Activated CD8-positive, alpha-beta memory T cell treated with anti-CD3 and anti-CD28 coated beads for 4 hours (primary cell): ENCODE data around the gene ARHGEF4.
"Not testable (repeated sequence)": the region's sequence is repeated elsewhere in the genome, so short reads cannot be mapped to it uniquely, and the experiment has no call there.

Experiments used
- DNase-seq, 2 donors: peaks; one replicate each; pipeline ENCODE4 v3.0.0-alpha.2; 2020; ENCODE audit warnings: low read depth in 2 of 2

ARHGEF4 gene

DNA sequence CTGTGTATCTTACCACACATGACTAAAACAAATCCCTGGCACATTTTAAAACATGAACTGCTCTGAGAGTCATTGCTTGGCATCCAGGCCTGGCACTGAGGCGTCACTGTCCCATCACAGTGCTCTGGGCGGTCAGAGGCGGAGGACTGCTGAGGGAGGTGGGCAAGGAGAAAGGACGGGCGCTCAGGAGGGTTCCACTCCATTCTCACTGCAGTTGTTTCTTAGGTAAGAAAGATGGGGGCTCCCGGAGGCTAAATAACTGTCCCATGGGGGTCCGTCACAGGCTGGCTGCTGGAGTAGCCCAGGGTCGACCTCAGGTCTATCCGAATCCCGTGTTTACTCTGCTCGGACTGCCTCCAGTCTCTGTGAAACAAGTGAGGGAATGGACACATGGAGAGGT is 139.0 kb downstream of the ARHGEF4 start:
- no peak for DNase-seq

DNA sequence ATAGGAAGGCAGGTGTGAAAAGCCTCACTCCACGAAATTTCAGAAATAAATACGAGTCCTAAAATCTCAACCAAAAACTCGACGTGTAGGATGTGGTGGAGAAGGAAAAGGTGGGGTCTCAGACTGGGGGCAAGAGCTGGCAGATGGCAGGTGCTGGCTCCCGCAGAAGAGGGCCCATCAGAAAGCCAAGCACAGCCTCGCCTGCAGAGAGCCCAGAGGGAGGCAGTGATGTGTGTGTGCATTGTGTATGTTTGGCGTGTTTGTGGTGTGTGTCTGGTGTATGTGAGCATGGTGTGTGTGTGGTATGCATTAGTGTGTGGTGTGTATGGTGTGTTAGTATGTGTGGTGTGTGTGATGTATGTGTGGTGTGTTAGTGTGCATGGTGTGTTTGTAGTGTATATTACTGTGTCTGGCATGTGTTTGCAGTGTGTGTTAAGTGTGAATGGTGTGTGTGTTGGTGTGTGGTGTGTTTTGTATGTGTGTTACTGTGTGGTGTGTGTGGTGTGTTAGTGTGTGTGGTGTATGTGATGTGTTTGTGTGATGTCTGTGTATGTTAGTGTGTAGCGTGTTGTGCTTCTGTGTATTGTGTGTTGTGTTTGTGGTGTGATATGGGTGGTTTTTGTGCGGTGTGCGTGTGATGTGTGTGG is 140.0 kb downstream of the ARHGEF4 start:
- no peak for DNase-seq

DNA sequence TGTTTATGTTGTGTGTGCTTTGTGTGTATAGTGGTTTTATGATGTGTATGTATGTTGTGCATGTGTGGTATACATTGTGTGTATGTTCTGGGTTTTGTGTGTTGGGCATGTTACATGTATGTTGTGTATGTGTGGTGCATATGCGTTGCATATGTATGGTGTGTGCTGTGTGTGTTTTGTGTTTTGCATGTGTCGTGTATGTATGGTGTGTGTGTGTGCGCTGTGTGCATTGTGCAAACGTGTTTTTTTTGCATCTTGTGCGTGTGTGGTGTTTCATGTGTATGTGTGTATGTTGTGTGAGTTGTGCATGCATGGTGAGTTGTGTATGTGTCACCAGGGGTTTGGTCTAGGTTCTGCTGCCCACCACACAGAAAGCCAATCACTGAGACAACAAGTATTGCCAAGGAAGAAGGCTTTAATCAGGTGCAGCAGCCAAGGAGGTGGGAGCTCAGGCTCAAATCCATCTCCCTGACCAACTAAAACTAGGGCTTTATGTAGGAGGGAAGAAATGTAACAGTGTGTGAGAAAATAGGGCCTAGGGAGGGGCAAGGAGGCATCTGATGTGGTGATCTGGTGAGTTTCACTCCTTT is 140.8 kb downstream of the ARHGEF4 start:
- no peak for DNase-seq

DNA sequence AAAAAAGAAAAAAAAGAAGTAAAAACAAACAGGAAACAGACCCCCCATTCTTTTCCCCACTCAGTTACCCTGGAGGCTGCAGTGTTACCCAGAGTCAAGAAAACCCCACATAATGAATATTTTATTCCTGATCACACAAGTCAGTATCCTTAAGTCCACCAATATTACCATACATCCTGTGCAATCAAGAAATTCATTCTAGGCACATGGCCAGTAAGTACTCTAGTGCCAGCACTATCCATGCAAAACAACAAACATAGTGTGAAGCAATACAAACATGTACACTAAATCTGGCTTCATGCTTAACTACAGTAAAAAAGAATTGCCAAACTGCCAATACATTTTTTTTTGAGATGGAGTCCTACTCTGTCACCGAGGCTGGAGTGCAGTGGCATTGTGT is 145.0 kb downstream of the ARHGEF4 start:
- no peak for DNase-seq

DNA sequence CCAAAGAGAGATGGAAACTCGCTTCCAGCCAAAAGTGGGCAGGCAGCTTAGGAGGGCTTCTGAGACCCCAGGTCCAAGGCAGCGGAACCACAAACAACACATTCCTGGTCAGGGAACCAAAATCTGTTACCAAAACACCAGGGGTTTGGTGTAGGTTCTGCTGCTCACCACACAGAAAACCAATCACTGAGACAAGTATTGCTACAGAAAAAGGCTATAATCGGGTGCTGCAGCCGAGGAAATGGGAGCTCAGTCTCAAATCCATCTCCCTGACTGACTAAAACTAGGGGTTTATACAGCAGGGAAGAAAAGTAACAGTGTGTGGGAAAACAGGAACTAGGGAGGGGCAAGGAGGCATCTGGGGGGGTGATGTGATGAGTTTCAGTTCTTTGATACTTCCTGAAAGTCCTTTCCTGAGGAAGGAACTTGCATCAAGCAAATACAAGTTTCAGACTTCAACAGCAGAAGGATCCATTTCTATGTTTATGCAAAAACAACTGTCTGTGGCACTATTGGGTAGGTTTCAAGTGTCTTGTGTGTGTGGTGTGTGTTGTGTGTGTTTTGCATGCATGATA is 148.6 kb downstream of the ARHGEF4 start:
- no peak for DNase-seq

DNA sequence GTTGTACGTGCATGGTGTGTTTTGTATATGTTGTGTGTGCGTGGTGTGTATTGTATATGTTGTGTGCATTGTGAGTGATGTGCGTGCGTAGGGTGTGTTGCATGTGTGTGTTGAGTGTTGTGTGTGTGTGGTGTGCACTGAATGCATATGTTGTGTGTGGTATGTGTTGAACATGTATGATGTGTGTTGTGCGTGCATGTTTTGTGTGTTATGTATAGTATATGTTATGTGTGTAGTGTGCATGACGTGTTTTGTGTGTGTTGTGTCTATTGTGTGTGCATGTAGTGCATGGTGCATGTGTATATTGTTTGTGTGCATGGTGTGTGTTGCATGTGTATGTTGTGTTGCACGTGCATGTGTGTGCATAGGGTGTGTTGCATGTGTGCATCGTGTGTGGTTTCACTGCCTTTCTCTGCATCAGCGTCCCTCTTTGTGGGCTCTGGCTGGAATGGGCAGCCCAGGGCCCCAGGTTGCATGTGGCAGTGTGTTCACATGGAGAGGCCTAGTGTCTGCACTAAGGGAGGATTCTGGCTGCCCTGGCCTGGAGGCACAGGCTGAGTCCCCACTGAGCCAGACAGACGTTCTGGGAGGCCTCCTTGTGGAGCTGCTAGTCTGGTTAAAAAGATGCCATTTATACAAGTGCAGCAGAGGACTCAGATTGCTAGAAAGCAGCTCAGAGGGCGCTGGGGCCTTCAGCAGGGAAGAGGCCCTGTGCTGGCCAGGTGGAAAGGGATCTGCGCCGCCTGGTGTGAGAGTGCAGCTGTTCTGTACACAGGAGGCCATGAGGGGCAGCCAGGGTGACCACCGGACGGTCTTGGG is 149.3 kb downstream of the ARHGEF4 start:
- DNase-seq, result no peak

DNA sequence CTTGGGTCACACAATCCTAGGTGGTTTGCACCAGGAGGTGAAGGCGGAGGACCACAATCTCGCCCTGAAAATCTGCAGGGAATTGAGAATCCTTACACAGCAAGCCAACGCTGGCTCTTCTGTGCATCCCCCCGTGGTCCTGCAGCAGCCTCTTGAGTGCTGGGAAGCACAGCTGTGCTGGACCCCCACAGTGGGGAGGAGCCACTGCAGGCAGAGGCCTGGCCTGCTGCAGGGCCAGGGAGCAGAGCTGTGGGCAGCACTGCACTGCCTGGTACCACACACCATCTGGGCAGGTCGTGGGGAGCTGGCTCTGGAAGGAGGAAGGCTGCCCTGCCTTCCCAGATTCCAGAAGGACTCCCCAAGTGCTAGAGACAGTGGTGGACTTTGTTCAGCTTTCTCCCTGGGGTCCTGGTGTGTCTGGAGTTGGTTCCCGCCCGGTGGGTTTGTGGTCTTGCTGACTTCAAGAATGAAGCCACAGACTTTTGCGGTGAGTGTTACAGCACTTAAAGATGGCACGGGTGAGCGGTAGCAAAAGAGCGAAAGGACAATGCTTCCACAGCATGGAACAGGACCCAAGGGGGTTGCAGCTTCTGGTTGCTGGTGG is 150.3 kb downstream of the ARHGEF4 start:
- DNase-seq, result no peak

DNA sequence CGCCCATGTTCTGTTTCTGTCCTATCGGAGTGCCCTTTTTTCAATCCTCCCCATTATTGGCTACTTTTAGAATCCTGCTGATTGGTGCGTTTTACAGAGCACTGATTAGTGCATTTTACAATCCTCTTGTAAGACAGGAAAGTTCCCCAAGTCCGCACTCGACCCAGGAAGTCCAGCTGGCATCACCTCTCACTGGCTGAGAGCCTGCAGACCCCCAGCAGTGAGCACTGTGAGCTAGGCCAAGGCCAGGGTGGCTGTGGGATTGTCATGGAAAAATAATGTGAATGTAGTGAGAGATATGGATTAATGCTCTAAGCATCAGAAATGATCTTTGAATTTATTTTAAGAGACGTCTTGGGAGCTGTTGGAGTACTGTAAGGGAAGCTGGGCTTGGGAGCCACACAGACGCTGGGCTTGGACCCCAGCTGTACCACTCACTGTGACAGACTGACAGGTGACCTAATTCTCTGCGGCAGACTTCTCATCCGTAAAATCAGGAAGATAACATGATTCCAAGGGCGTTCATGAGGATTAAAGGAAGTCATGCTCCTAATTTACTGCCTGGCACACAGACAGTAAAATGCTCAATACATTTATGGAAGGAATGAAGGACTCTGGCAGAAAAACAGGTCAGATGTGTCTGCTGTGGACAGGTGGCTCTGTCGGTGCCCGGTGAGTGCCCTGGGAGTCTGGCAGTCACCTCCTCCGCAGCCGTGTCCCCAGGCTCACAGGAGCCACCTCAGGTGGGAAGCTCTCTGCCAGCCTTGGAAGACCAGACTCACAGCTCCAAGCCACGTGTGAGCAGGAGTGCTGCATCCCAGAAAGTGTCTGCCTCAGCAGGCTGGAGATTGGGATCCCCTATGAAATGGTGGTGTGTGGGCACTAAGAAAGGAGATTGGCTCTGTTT is 151.1 kb downstream of the ARHGEF4 start:
- no peak for DNase-seq

DNA sequence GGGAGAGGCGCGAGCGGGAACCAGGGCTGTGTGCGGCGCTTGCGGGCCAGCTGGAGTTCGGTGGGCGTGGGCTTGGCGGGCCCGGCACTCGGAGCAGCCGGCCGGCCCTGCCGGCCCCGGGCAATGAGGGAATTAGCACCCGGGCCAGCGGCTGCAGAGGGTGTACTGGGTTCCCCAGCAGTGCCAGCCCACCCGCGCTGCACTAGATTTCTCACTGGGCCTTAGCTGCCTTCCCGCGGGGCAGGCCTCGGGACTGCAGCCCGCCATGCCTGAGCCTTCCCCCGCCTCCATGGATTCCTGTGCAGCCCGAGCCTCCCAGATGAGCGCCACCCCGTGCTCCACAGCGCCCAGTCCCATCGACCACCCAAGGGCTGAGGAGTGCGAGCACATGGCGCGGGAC is 154.7 kb downstream of the ARHGEF4 start:
- DNase-seq, result not testable (repeated sequence)

DNA sequence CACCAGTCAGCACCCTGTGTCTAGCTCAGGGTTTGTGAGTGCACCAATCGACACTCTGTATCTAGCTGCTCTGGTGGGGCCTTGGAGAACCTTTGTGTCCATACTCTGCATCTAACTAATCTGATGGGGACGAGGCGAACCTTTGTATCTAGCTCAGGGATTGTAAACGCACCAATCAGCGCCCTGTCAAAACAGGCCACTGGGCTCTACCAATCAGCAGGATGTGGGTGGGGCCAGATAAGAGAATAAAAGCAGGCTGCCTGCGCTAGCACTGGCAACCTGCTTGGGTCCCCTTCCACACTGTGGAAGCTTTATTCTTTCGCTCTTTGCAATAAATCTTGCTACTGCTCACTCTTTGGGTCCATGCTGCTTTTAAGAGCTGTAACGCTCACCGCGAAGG is 155.3 kb downstream of the ARHGEF4 start:
- not testable (repeated sequence) for DNase-seq

DNA sequence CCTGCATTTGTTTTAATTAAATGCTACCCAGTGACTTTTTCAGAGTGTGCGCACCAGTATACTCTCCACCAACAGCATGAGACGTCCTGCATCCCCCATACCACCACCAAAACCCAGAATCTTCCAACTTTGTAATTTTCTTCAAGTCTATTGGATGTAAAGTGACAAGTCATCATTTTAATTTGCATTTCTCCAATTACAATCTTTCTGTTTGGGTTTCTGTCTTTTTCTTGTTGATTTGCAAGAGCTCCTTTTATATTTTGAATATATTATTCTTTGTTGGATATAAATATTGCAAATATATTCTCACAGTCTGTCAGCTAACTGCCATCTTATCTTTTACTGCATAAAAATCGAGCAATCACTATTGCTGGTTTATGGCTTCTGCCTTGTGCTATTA is 160.0 kb downstream of the ARHGEF4 start:
- no peak for DNase-seq

DNA sequence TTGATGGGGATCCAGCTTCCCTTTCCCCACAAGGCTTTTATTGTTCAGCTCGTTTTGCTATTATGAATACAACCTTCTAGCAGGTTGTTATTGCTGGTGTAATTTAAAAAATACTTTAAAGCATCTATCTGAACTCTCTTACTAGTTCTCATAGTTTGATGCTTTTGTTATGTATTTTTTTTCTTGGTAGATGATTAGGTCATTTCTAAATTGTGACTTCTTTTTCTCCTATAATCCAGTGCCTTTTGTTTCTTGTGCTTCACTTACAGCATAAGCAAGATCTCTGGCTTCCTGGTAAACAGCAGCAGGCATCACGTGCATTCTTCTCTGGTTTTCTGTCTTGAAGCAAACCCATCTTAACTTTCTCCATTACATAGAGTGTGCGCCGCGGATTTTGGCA is 160.5 kb downstream of the ARHGEF4 start:
- DNase-seq, result no peak

DNA sequence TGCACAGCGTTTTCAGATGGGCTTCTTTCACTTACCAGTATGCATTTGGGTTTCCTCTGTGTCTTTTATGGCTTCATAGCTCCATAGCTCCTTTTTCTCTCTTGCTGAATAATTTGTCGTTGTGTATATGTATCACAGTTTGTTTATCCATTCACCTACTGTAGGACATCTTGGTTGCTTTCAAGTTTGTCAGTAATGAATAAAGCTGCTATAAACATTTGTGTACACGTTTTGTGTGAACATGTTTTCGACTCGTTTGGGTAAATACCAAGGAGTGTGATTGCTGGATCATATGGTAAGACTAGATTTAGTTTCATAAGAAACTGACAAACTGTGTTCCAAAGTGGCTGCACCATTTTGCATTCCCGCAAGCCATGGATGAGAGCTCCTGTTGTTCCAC is 161.8 kb downstream of the ARHGEF4 start:
- DNase-seq, result no peak

DNA sequence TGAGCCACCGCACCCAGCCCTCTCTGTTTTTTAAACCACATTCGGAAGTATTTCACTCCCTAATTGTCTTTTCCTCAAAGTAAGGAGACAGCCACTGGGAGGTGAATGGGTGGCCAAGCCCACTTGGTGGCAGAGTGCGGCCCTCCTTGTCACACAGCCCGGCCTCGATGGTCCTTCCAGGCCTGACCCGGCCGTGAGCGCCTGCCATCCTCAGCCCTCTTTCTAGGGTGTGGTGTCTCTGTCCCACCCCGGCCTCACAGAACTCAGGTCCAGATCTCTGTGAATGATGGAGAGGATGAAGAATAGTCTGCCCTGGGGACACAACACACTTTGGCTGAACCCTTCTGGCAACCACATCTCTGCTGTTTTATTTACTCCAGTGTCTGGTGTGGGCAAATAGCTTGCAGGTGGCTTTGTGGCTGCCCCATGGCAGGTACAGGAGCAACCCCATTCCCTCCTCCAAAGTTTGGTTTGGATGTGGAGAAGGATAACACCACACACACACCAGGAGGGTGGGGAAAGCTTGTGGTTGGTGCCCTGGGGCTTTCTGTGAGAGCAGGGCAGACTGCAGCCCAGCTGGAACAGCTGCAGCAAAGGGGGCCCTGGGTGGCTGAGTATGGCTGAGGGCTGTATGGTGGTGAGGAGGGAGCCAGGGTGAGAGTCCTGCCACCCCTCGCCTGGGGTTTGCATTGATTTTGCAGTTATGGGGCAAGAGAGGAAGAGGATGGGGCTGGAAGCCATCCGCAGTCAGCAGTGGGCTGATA is 167.9 kb downstream of the ARHGEF4 start:
- DNase-seq, result no peak

DNA sequence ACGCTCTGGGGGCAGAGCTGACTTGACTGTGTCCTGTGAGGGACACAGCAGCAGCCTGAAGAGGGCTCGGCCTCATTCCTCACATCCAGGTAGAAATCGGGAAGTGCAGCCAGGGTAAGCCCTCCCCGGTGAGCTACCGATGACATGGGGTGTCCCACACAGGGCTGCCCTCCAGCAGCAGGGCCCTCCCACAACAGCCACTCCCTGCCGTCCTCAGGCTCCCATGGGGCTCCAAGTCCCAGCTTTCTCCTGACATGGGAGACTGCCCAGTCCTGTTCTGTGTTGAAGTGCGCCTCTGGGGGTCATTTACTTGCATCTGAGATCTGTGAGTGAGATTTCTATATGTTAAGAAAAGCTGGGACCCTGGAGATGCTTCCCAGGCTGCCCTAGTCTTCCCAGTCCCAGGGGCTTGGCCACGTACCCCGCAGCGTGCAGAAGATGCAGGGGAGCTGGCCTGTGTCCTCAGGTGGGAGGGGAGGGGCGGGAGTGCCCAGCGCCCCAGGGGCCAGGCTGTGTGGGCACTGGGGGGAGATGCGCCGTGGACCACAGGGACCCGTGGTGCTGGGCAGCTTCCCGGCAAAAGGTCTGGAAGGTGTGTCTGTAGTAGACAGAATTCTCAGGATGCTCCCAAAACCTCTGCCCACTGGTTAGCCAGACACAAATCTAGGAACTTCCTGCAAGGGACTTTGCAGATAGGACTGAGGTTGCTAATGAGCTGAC is 168.7 kb downstream of the ARHGEF4 start:
- no peak for DNase-seq

DNA sequence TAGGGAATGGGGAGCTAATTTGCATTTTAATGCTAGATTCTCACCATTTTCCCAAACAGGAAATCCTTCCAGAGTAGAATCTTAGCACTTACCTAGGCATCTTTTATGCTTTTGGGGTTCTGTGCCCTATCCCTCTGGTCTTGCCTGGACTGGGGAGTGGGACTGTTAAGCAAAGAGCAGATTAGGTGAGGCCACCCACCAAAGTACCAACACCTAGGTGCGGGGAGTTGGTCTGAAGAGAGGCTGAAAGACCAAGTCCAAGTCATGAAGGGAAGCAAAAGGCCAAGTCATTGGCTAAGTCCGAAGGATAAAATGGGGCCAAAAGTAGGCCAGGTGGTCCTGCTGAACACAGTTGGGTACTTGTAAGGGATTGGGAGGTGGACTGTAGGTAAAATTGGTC is 169.8 kb downstream of the ARHGEF4 start:
- DNase-seq, result no peak

DNA sequence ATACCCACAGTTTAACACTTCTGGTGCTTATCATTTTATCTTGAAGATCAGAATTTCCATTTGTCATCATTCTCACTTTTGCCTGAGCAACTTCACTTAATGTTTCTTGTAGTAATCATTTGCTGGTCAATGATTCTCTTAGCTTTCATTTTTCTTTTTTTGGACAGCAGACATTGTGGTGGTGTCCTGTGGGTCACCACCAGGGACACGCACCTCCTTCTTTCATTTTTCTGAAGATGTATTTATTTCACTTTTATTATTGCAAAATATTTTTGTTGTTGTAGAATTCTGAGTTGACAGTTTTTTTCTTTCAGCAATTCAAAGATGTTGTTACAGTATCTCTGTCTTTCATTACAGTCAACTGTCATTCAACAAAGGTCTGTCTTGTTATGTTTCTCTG is 172.3 kb downstream of the ARHGEF4 start:
- no peak for DNase-seq

DNA sequence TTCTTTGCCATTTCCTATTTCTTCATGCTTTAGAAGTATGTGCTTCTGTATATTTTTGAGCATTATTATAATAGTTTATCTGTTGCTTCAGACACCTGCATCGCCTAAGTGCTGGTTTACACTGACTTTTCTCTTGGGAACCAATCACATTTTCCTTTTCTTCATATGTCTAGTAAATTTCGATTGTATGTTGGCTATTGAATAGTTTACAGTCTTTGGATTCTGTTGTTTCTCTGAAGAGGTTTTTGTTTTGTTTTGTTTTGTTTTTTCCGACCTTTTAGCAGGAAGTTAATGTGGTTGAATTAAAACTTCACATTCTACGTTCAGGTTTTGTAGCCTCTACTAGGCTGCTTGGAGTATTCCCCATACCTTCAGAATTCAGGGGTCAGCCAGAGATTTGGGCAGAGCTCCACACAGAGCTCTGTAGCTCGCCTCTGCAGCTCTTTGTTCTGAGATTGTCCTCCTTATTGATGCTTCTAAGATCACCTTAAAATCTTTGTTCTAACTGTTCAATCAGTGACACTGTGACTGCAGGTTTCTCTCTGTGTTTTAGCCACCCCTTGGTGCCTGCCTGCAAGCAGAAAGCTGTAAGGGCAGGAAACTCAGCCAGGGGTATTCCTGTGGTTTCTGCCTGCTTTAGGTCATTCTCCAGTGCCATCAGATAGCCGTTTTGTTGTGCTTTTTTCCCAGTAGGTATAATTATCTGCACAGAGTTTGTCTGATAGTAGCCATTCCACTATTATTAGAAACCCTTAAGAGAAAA is 173.2 kb downstream of the ARHGEF4 start:
- DNase-seq, result no peak

DNA sequence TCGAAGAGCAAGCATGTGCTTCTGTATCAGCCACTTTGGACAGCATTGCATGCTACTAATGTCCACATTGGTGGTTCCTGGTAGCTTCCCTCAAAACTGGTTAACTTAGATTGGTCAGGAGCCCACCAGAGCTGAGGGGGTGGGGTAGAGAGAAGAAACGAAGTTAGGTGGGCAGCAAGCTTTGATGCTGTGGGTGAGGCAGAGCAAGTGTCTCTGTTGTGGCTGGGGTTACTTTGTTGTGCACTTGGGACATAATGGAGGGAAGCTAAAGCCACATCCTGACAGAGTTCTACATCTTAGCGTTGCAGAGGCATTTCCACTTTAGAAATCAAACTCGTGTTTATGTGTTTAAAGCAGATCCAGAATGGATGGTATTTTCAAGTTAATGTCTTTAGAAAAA is 173.9 kb downstream of the ARHGEF4 start:
- no peak for DNase-seq
